K562 treated with DMSO at 1 percent for 48 hours (cell line): Measurements from ENCODE around the gene ADAMTS8. TPM values are rescaled to one million over a fixed set of nuclear protein-coding genes. Genes with fewer than 3 reads are reported as not detected.

Experiments
- total RNA-seq: library from RNA; unstranded; fragments of 300-600 nt; gene quantifications from 2 replicates; pipeline ENCODE4 v1.2.3, GENCODE V29; 2022; ENCODE audit warnings: low replicate concordance; ENCODE audit errors: extremely low read depth

Gene ADAMTS8
- total RNA-seq = not detected in 2 replicates

GRCh38 chr11:130428316-130429119, at the start of gene ADAMTS8:
ADAMTS8 (minus strand) TSS chr11:130428609; CDS start chr11:130428286, 323 bp downstream.

GRCh38 chr11:130448416-130449309, 20.3 kb upstream of the ADAMTS8 start, which contains the start of gene ADAMTS15:
ADAMTS15 (plus strand) TSS chr11:130448645; CDS start chr11:130448974, 329 bp downstream.

Other genes with a start within 250 kb of the ADAMTS8 start
- not detected in 2 replicates for gene ZBTB44, start 113.7 kb downstream of the ADAMTS8 start, total RNA-seq
- gene ADAMTS15, start 20.0 kb upstream of the ADAMTS8 start, total RNA-seq = not detected in 2 replicates